ENCODE measurements around the gene KIF20A.
"Not testable (repeated sequence)": the region's sequence is repeated elsewhere in the genome, so short reads cannot be mapped to it uniquely, and the experiment has no call there.

The KIF20A gene

GRCh38 chr5:138178516-138179276 lies at the start of gene KIF20A, which contains the start of gene BRD8:
Gene KIF20A (plus strand): TSS chr5:138179112. CDS start chr5:138179681, 569 bp downstream.
Gene BRD8 (minus strand): TSS chr5:138178630. CDS start chr5:138178614, 16 bp downstream.
- Mint-ChIP-seq H3K27me3 (no peaks in the 10 kb centered on the region), H3K4me1 (peaks cover 0 to 10% of the 10 kb centered on the region in 2 donors), H3K9me3 (no peaks in the 10 kb centered on the region), H3K36me3 (peaks cover 5 to 6% of the 10 kb centered on the region in 2 donors), H3K27ac (no peak within 1 kb of the TSS), H3K4me3 (no peak within 1 kb of the TSS)
- peak; percentile 87 for DNase-seq
- ATAC-seq (replicated peaks), result peak; percentile 87 to 89

GRCh38 chr5:138129347-138129746 lies 49.6 kb upstream of the KIF20A start:
- Mint-ChIP-seq H3K27ac (no peak overlapping the region), H3K36me3 (no peaks in the 10 kb centered on the region), H3K4me1 (peaks cover 0 to 6% of the 10 kb centered on the region in 2 donors), H3K9me3 (no peaks in the 10 kb centered on the region), H3K4me3 (no peak overlapping the region), H3K27me3 (peaks cover 6 to 8% of the 10 kb centered on the region in 2 donors)
- DNase-seq (no peak), ATAC-seq (replicated peaks) (no peak)

- DNase-seq, result no peak
- Mint-ChIP-seq H3K9me3 (no peaks in the 10 kb centered on the region), H3K27me3 (peaks cover 6 to 7% of the 10 kb centered on the region in 2 donors), H3K4me1 (peaks cover 0 to 6% of the 10 kb centered on the region in 2 donors), H3K27ac (no peak overlapping the region), H3K36me3 (no peaks in the 10 kb centered on the region), H3K4me3 (no peak overlapping the region)
- ATAC-seq (replicated peaks), result no peak
Measured at GRCh38 chr5:138132543-138132942, 46.4 kb upstream of the KIF20A start.

- no peak within 1 kb of the TSS for H3K27ac Mint-ChIP-seq
- H3K4me1 Mint-ChIP-seq, result peaks cover 0 to 12% of the 10 kb centered on the region in 2 donors
- ATAC-seq (replicated peaks), result peak; percentile 80 to 87
- peak within 1 kb of the TSS; percentile 68 to 74 for H3K4me3 Mint-ChIP-seq
- peak; percentile 8 for DNase-seq
- peaks cover 0 to 3% of the 10 kb centered on the region in 2 donors for H3K36me3 Mint-ChIP-seq
- no peaks in the 10 kb centered on the region for H3K9me3 Mint-ChIP-seq
- H3K27me3 Mint-ChIP-seq, result peaks cover 6 to 9% of the 10 kb centered on the region in 2 donors
Measured at GRCh38 chr5:138138949-138139780, 39.7 kb upstream of the KIF20A start, which contains the start of gene NME5. Gene NME5 (minus strand): TSS chr5:138139428. CDS start chr5:138138780, 648 bp downstream.

GRCh38 chr5:138139781-138140090 lies 39.2 kb upstream of the KIF20A start:
- ATAC-seq (replicated peaks) (no peak), DNase-seq (no peak)
- H3K4me1 Mint-ChIP-seq, result peaks cover 0 to 12% of the 10 kb centered on the region in 2 donors
- H3K27me3 Mint-ChIP-seq, result peaks cover 6 to 9% of the 10 kb centered on the region in 2 donors
- no peaks in the 10 kb centered on the region for H3K9me3 Mint-ChIP-seq
- peaks cover 0 to 3% of the 10 kb centered on the region in 2 donors for H3K36me3 Mint-ChIP-seq
- no peak overlapping the region for H3K4me3 Mint-ChIP-seq
- H3K27ac Mint-ChIP-seq, result no peak overlapping the region

- no peak for ATAC-seq (replicated peaks)
- Mint-ChIP-seq H3K4me1 (peaks cover 0 to 12% of the 10 kb centered on the region in 2 donors), H3K9me3 (no peaks in the 10 kb centered on the region), H3K4me3 (no peak overlapping the region), H3K36me3 (peaks cover 0 to 3% of the 10 kb centered on the region in 2 donors), H3K27me3 (peaks cover 6 to 9% of the 10 kb centered on the region in 2 donors), H3K27ac (no peak overlapping the region)
- DNase-seq, result no peak
Measured at GRCh38 chr5:138140268-138140667, 38.6 kb upstream of the KIF20A start.

GRCh38 chr5:138141734-138142133 lies 37.2 kb upstream of the KIF20A start:
- ATAC-seq (replicated peaks) (no peak), DNase-seq (no peak)
- peaks cover 0 to 12% of the 10 kb centered on the region in 2 donors for H3K4me1 Mint-ChIP-seq
- no peaks in the 10 kb centered on the region for H3K9me3 Mint-ChIP-seq
- no peak overlapping the region for H3K27ac Mint-ChIP-seq
- H3K4me3 Mint-ChIP-seq, result no peak overlapping the region
- H3K36me3 Mint-ChIP-seq, result peaks cover 0 to 3% of the 10 kb centered on the region in 2 donors
- H3K27me3 Mint-ChIP-seq, result peaks cover 6 to 9% of the 10 kb centered on the region in 2 donors

GRCh38 chr5:138143578-138143977 lies 35.3 kb upstream of the KIF20A start:
- not testable (repeated sequence) for DNase-seq; H3K27ac Mint-ChIP-seq; H3K36me3 Mint-ChIP-seq; ATAC-seq (replicated peaks); H3K27me3 Mint-ChIP-seq; H3K4me3 Mint-ChIP-seq; H3K9me3 Mint-ChIP-seq
- peaks cover 0 to 12% of the 10 kb centered on the region in 2 donors for H3K4me1 Mint-ChIP-seq

- H3K9me3 Mint-ChIP-seq, result no peaks in the 10 kb centered on the region
- H3K27me3 Mint-ChIP-seq, result no peaks in the 10 kb centered on the region
- peaks cover 0 to 3% of the 10 kb centered on the region in 2 donors for H3K36me3 Mint-ChIP-seq
- no peak overlapping the region for H3K27ac Mint-ChIP-seq
- ATAC-seq (replicated peaks) (no peak), DNase-seq (no peak)
- H3K4me3 Mint-ChIP-seq, result no peak overlapping the region
- no peaks in the 10 kb centered on the region for H3K4me1 Mint-ChIP-seq
Measured at GRCh38 chr5:138148811-138149210, 30.1 kb upstream of the KIF20A start.

- Mint-ChIP-seq H3K27me3 (no peaks in the 10 kb centered on the region), H3K4me1 (no peaks in the 10 kb centered on the region), H3K9me3 (no peaks in the 10 kb centered on the region), H3K27ac (no peak overlapping the region), H3K4me3 (no peak overlapping the region), H3K36me3 (no peaks in the 10 kb centered on the region)
- ATAC-seq (replicated peaks), result no peak
- no peak for DNase-seq
Measured at GRCh38 chr5:138149530-138149929, 29.4 kb upstream of the KIF20A start.

- H3K4me3 Mint-ChIP-seq; ATAC-seq (replicated peaks); H3K27me3 Mint-ChIP-seq: not testable (repeated sequence)
Measured at GRCh38 chr5:138155977-138156376, 22.9 kb upstream of the KIF20A start.

GRCh38 chr5:138157626-138158025 lies 21.3 kb upstream of the KIF20A start:
- no peak overlapping the region for H3K27ac Mint-ChIP-seq
- peaks cover 37 to 48% of the 10 kb centered on the region in 2 donors for H3K36me3 Mint-ChIP-seq
- H3K9me3 Mint-ChIP-seq, result no peaks in the 10 kb centered on the region
- H3K4me1 Mint-ChIP-seq, result no peaks in the 10 kb centered on the region
- H3K4me3 Mint-ChIP-seq, result no peak overlapping the region
- ATAC-seq (replicated peaks) (no peak), DNase-seq (no peak)
- no peaks in the 10 kb centered on the region for H3K27me3 Mint-ChIP-seq

More at GRCh38 chr5:138155977-138156376, 22.9 kb upstream of the KIF20A start:
- peaks cover 35 to 40% of the 10 kb centered on the region in 2 donors for H3K36me3 Mint-ChIP-seq
- not testable (repeated sequence) for H3K27ac Mint-ChIP-seq, H3K4me1 Mint-ChIP-seq, DNase-seq, H3K9me3 Mint-ChIP-seq

- no peak overlapping the region for H3K27ac Mint-ChIP-seq
- H3K36me3 Mint-ChIP-seq, result peaks cover 48 to 67% of the 10 kb centered on the region in 2 donors
- ATAC-seq (replicated peaks) (no peak), DNase-seq (no peak)
- no peaks in the 10 kb centered on the region for H3K4me1 Mint-ChIP-seq
- no peaks in the 10 kb centered on the region for H3K27me3 Mint-ChIP-seq
- H3K4me3 Mint-ChIP-seq, result no peak overlapping the region
- no peaks in the 10 kb centered on the region for H3K9me3 Mint-ChIP-seq
Measured at GRCh38 chr5:138159666-138160065, 19.2 kb upstream of the KIF20A start.

GRCh38 chr5:138160706-138161105 lies 18.2 kb upstream of the KIF20A start:
- ATAC-seq (replicated peaks) (no peak), DNase-seq (no peak)
- no peaks in the 10 kb centered on the region for H3K27me3 Mint-ChIP-seq
- H3K4me3 Mint-ChIP-seq, result no peak overlapping the region
- H3K27ac Mint-ChIP-seq, result no peak overlapping the region
- H3K4me1 Mint-ChIP-seq, result peaks cover 0 to under 1% of the 10 kb centered on the region in 2 donors
- peaks cover 56 to 76% of the 10 kb centered on the region in 2 donors for H3K36me3 Mint-ChIP-seq
- no peaks in the 10 kb centered on the region for H3K9me3 Mint-ChIP-seq

Data from stimulated activated naive B cell treated with anti-CD40 and anti-IgM and Interleukin-4, amounts not matched to agents 10 μg/mL and 1 μg/mL and 100 μg/mL, for 72 hours (primary cell).